Smooth muscle cell (in vitro differentiated cells): ENCODE measurements around the gene NUP35. TPM values are rescaled to one million over a fixed set of nuclear protein-coding genes. Genes with fewer than 3 reads are reported as not detected.
"Not testable (repeated sequence)": the region's sequence is repeated elsewhere in the genome, so short reads cannot be mapped to it uniquely, and the experiment has no call there.

Experiments
- DNase-seq: peaks from one replicate; lab custom pipeline; 2025; ENCODE audit not compliant: unreplicated experiment; lab: John Stamatoyannopoulos, UW
- H2AFZ ChIP-seq: fragments of 200-600 bp; sonication (generic); 2 replicates; pipeline ENCODE4 v1.6.0; 2016; ENCODE audit warnings: antibody characterized with exemption, low read depth, mild to moderate bottlenecking
- H3F3A ChIP-seq: fragments of 200-600 bp; sonication (generic); 2 replicates; pipeline ENCODE4 v1.6.0; 2017; ENCODE audit warnings: antibody characterized with exemption, low read depth
- H3K27ac ChIP-seq: fragments of 200-600 bp; sonication (generic); 2 replicates; pipeline ENCODE4 v1.5.1; 2016; ENCODE audit warnings: low read depth, mild to moderate bottlenecking
- H3K27me3 ChIP-seq: fragments of 200-600 bp; sonication (generic); 2 replicates; pipeline ENCODE4 v1.6.1; 2016; ENCODE audit warnings: low read depth, mild to moderate bottlenecking
- H3K36me3 ChIP-seq: fragments of 200-600 bp; sonication (generic); 2 replicates; pipeline ENCODE4 v1.5.1; 2016; ENCODE audit warnings: low read depth
- H3K4me1 ChIP-seq: fragments of 200-600 bp; sonication (generic); 2 replicates; pipeline ENCODE4 v1.5.1; 2016; ENCODE audit warnings: low read depth
- H3K4me2 ChIP-seq: fragments of 200-600 bp; sonication (generic); 2 replicates; pipeline ENCODE4 v1.6.0; 2016; ENCODE audit warnings: mild to moderate bottlenecking
- H3K4me3 ChIP-seq: fragments of 200-600 bp; sonication (generic); 2 replicates; pipeline ENCODE4 v1.5.1; 2016; ENCODE audit warnings: mild to moderate bottlenecking
- H3K79me2 ChIP-seq: fragments of 200-600 bp; sonication (generic); 2 replicates; pipeline ENCODE4 v1.6.0; 2016; ENCODE audit warnings: low read depth, mild to moderate bottlenecking
- H3K9ac ChIP-seq: fragments of 200-600 bp; sonication (generic); 2 replicates; pipeline ENCODE4 v1.6.0; 2016; ENCODE audit warnings: low read depth
- H3K9me3 ChIP-seq: fragments of 200-600 bp; sonication (generic); replicated peaks from 2 replicates; pipeline ENCODE4 v1.5.1; 2016; ENCODE audit warnings: low read depth
- H4K20me1 ChIP-seq: fragments of 200-600 bp; sonication (generic); 2 replicates; pipeline ENCODE4 v1.6.0; 2016; ENCODE audit warnings: low read depth
- WGBS: methylation state at CpG from one replicate; pipeline ENCODE4 v1.1.7; 2016; ENCODE audit warnings: low lambda C conversion rate; 5-methylcytosine and 5-hydroxymethylcytosine counted together
- polyA plus RNA-seq: library from polyadenylated mRNA; unstranded; fragments of >200 nt; fragmentation: Nextera tagmentation; extraction: Ambion mirVana; gene quantifications from 2 replicates; pipeline ENCODE4 v1.2.1, GENCODE V29; 2016
- total RNA-seq: library from RNA; depleted of rRNA; stranded (reverse); fragments of >200 nt; gene quantifications from 2 replicates; pipeline ENCODE4 v1.2.3, GENCODE V29; 2014
- TF ChIP-seq, protein P1 (sequence below): fragments of 200-600 bp; sonication (generic); IDR thresholded peaks from 2 replicates; pipeline ENCODE4 v1.5.1; 2017; ENCODE audit warnings: borderline replicate concordance, mild to moderate bottlenecking, antibody characterized with exemption; ENCODE audit not compliant: insufficient read depth, poor library complexity, severe bottlenecking

The NUP35 gene
- total and polyA plus RNA-seq, 2 experiments from 2014 or later = 3.5 to 14.1 TPM

- Histone ChIP-seq H3K79me2 (peaks cover 57% of the 10 kb centered on the region), H3K36me3 (no peaks in the 10 kb centered on the region), H3K4me3 (no peak overlapping the region), H3F3A (peaks cover 4% of the 10 kb centered on the region), H4K20me1 (no peaks in the 10 kb centered on the region), H3K4me2 (no peak overlapping the region), H3K9ac (no peak overlapping the region), H3K9me3 (no peaks in the 10 kb centered on the region), H3K27ac (no peak overlapping the region), H3K27me3 (no peaks in the 10 kb centered on the region), H3K4me1 (peaks cover 8% of the 10 kb centered on the region), H2AFZ (no peak overlapping the region)
- DNase-seq = no peak
- WGBS = 99% methylated on average over 2 of the region's 2 CpGs
- TF ChIP-seq, protein P1, sequence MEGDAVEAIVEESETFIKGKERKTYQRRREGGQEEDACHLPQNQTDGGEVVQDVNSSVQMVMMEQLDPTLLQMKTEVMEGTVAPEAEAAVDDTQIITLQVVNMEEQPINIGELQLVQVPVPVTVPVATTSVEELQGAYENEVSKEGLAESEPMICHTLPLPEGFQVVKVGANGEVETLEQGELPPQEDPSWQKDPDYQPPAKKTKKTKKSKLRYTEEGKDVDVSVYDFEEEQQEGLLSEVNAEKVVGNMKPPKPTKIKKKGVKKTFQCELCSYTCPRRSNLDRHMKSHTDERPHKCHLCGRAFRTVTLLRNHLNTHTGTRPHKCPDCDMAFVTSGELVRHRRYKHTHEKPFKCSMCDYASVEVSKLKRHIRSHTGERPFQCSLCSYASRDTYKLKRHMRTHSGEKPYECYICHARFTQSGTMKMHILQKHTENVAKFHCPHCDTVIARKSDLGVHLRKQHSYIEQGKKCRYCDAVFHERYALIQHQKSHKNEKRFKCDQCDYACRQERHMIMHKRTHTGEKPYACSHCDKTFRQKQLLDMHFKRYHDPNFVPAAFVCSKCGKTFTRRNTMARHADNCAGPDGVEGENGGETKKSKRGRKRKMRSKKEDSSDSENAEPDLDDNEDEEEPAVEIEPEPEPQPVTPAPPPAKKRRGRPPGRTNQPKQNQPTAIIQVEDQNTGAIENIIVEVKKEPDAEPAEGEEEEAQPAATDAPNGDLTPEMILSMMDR = no peak
These were observed 2.4 kb downstream of the NUP35 start for GRCh38 chr2:183126635-183127034.

- WGBS = 96% methylated on average over 2 of the region's 2 CpGs
These were observed 9.8 kb downstream of the NUP35 start for GRCh38 chr2:183134016-183134415.

DNA sequence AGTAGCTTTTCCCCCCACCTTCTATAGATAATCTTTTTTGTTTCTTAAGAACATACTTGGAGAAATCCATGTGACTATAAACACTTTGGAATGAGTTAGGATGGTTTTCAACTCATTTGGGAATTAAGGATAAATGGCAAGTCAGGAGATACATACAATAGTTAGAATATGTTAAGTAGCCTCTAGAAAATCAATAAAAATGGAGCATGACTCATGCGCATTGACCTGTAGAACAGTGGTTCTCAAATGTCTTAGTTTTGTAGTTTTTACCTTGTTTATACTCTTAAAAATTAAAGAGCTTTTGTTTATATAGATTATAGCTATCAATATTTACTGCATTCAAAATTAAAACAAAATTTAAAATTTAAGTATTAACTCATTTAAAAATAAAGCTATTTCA is 24.7 kb downstream of the NUP35 start:
- no peak overlapping the region for H3K9ac ChIP-seq
- no peaks in the 10 kb centered on the region for H3K9me3 ChIP-seq
- TF ChIP-seq, protein P1 = no peak
- peaks cover 6% of the 10 kb centered on the region for H3K4me1 ChIP-seq
- H3K4me2 ChIP-seq = no peak overlapping the region
- H3K27ac ChIP-seq = no peak overlapping the region
- no peaks in the 10 kb centered on the region for H3F3A ChIP-seq
- no peaks in the 10 kb centered on the region for H3K27me3 ChIP-seq
- H3K79me2 ChIP-seq = no peaks in the 10 kb centered on the region
- no peak overlapping the region for H2AFZ ChIP-seq
- H3K36me3 ChIP-seq = no peaks in the 10 kb centered on the region
- 100% methylated on average over 1 of the region's 1 CpG for WGBS
- no peak overlapping the region for H3K4me3 ChIP-seq
- H4K20me1 ChIP-seq = no peaks in the 10 kb centered on the region
- no peak for DNase-seq

More at GRCh38 chr2:183134016-183134415, 9.8 kb downstream of the NUP35 start:
- Histone ChIP-seq H3K36me3 (no peaks in the 10 kb centered on the region), H3K9me3 (no peaks in the 10 kb centered on the region), H3K27ac (no peak overlapping the region), H2AFZ (no peak overlapping the region), H3K79me2 (peaks cover 19% of the 10 kb centered on the region), H3K9ac (no peak overlapping the region), H4K20me1 (no peaks in the 10 kb centered on the region), H3K4me1 (no peaks in the 10 kb centered on the region), H3F3A (no peaks in the 10 kb centered on the region), H3K4me2 (no peak overlapping the region), H3K27me3 (no peaks in the 10 kb centered on the region), H3K4me3 (no peak overlapping the region)
- TF ChIP-seq, protein P1 = no peak
- DNase-seq = no peak

- TF ChIP-seq, protein P1 = no peak
- Histone ChIP-seq H2AFZ (no peak overlapping the region), H3K27me3 (no peaks in the 10 kb centered on the region), H3K4me1 (peaks cover 6% of the 10 kb centered on the region), H3K4me2 (no peak overlapping the region), H3K79me2 (no peaks in the 10 kb centered on the region), H3K27ac (no peak overlapping the region), H3K4me3 (no peak overlapping the region), H3K9me3 (no peaks in the 10 kb centered on the region), H4K20me1 (no peaks in the 10 kb centered on the region), H3K9ac (no peak overlapping the region), H3K36me3 (no peaks in the 10 kb centered on the region), H3F3A (no peaks in the 10 kb centered on the region)
- WGBS = 75% methylated on average over 2 of the region's 2 CpGs
- DNase-seq = no peak
These were observed 25.2 kb downstream of the NUP35 start for GRCh38 chr2:183149489-183149888.

DNA sequence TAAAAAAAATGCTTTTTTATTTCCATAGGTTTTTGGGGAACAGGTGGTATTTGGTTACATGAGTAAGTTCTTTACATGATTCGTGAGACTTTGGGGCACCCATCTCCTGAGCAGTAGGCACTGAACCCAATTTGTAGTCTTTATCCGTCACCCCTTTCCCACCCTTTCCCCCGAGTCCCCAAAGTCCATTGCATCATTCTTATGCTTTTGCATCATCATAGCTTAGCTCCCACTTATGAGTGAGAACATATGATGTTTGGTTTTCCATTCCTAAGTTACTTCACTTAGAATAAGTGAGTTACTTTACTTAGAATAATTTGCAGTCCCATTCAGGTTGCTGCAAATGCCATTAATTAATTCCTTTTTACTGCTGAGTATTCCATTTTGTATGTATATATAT is 28.0 kb downstream of the NUP35 start:
- H3K36me3 ChIP-seq = not testable (repeated sequence)
- 97% methylated on average over 3 of the region's 3 CpGs for WGBS

More for the DNA sequence above, 28.0 kb downstream of the NUP35 start:
- not testable (repeated sequence) for H3K4me3 ChIP-seq, H3K79me2 ChIP-seq, H3K4me2 ChIP-seq, H2AFZ ChIP-seq, H3K27me3 ChIP-seq, H3K4me1 ChIP-seq, H3F3A ChIP-seq, H3K27ac ChIP-seq, H3K9ac ChIP-seq, H4K20me1 ChIP-seq, H3K9me3 ChIP-seq, DNase-seq
